Panc1 (cell line): ENCODE data around the gene ALKAL2. TPM values are rescaled to one million over a fixed set of nuclear protein-coding genes. Genes with fewer than 3 reads are reported as not detected.
A peak's percentile ranks its signal among the peaks of the same experiment; 100 is the strongest.

Source experiments
- ATAC-seq: fragments of 200-7000 bp; cut with Tn5 transposase; 2 replicates; pipeline ENCODE4 v1.9.1; 2020; ENCODE audit warnings: mild to moderate bottlenecking, moderate library complexity
- BruUV-seq: library from RNA; stranded (reverse); fragments of 400-500 nt; replicated peaks from 2 replicates; lab custom pipeline; 2021; lab: Mats Ljungman, UMichigan
- CTCF ChIA-PET: fragments of 300-600 bp; sonication (Branson Sonifier 250); formaldehyde crosslinking; loops from one replicate; lab custom pipeline; 2022; ENCODE audit warnings: antibody characterized with exemption; lab: Charles Lee
- POLR2A ChIA-PET: fragments of 300-600 bp; sonication (Branson Sonifier 250); formaldehyde crosslinking; loops from one replicate; lab custom pipeline; 2022; ENCODE audit warnings: antibody characterized with exemption; lab: Charles Lee
- DNase-seq: peaks from one replicate; pipeline ENCODE4 v3.0.0-alpha.2; 2010; ENCODE audit warnings: low read depth, low spot score
- H3K27ac ChIP-seq: 2 replicates; pipeline ENCODE4 v1.5.1; 2011; ENCODE audit warnings: mild to moderate bottlenecking, low read length, inconsistent platforms
- H3K27me3 ChIP-seq: fragments of 200-500 bp; sonication (Bioruptor generic); 2 replicates; pipeline ENCODE4 v1.6.0; 2014; ENCODE audit warnings: low read length, inconsistent platforms; ENCODE audit not compliant: control insufficient read depth, insufficient read depth
- H3K36me3 ChIP-seq: fragments of 200-500 bp; sonication (Bioruptor generic); 2 replicates; pipeline ENCODE4 v1.5.1; 2014; ENCODE audit warnings: inconsistent platforms, mild to moderate bottlenecking, low read length, moderate library complexity; ENCODE audit not compliant: control insufficient read depth, insufficient read depth
- H3K4me1 ChIP-seq: 2 replicates; pipeline ENCODE4 v1.5.1; 2011; ENCODE audit warnings: inconsistent platforms, mild to moderate bottlenecking, low read length, moderate library complexity; ENCODE audit not compliant: control insufficient read depth, insufficient read depth
- H3K4me3 ChIP-seq, 2 experiments: 2 replicates each; pipeline ENCODE4 v1.5.1; 2011 to 2012; ENCODE audit warnings: low read depth in 2 of 2, low read length in 2 of 2, mild to moderate bottlenecking in 2 of 2, inconsistent platforms in 1 of 2, moderate library complexity in 1 of 2
- H3K9me3 ChIP-seq: fragments of 200-500 bp; sonication (Bioruptor generic); 2 replicates; pipeline ENCODE4 v1.5.1; 2014; ENCODE audit warnings: low read depth, mild to moderate bottlenecking, inconsistent platforms, low read length, moderate library complexity; ENCODE audit not compliant: control insufficient read depth, insufficient read depth
- CTCF ChIP-seq: fragments of 450-650 bp; IDR thresholded peaks from 2 replicates; pipeline ENCODE4 v1.5.1; 2017; ENCODE audit warnings: mild to moderate bottlenecking
- POLR2AphosphoS5 ChIP-seq: IDR thresholded peaks from 2 replicates; pipeline ENCODE4 v1.6.1; 2012; ENCODE audit warnings: mild to moderate bottlenecking, low read depth, low read length, moderate library complexity
- REST ChIP-seq, 2 experiments: IDR thresholded peaks; 2 replicates each; pipeline ENCODE4 v1.6.1; 2011 to 2012; ENCODE audit warnings: low read depth in 2 of 2, control low read depth in 1 of 2, low read length in 1 of 2, mild to moderate bottlenecking in 1 of 2, moderate library complexity in 1 of 2; ENCODE audit not compliant: insufficient read depth in 1 of 2
- SIN3A ChIP-seq: IDR thresholded peaks from 2 replicates; pipeline ENCODE4 v1.6.1; 2012; ENCODE audit warnings: low read depth, mild to moderate bottlenecking, low read length, moderate library complexity, borderline replicate concordance; ENCODE audit not compliant: insufficient read depth
- TCF7L2 ChIP-seq: IDR thresholded peaks from 2 replicates; pipeline ENCODE4 v1.6.1; 2011; ENCODE audit warnings: mild to moderate bottlenecking, low read depth, low read length, inconsistent platforms
- in situ Hi-C: cut with HindIII; loops from 2 replicates; pipeline ENCODE4 v1.10.0; 2016; ENCODE audit warnings: low sequenced_read_pairs, low pct_unique_long_range_greater_than_20kb
- intact Hi-C: fragments of 100-400 bp; cut with micrococcal nuclease; formaldehyde crosslinking; loops from one replicate; pipeline ENCODE4 v1.10.0; 2022; ENCODE audit not compliant: unreplicated experiment
- total RNA-seq: library from RNA; stranded (reverse); gene quantifications from one replicate; pipeline ENCODE4 v1.2.1, GENCODE V29; 2021; ENCODE audit not compliant: unreplicated experiment

ALKAL2 gene
- total RNA-seq, 1 experiment from 2014 or later, result not detected

- Histone ChIP-seq H3K4me1 (peaks cover 14% of the 10 kb centered on the region), H3K9me3 (peaks cover 2% of the 10 kb centered on the region; the same call in 1 of the 2 replicates), H3K27ac (peak within 1 kb of the TSS; percentile 95), H3K27me3 (no peaks in the 10 kb centered on the region), H3K36me3 (peaks cover 10% of the 10 kb centered on the region; the same call in 1 of the 2 replicates), H3K4me3 (peak within 1 kb of the TSS; percentile 92 to 100)
- in situ Hi-C loops, result no loop called here
- ChIA-PET CTCF (no interaction called here), POLR2A (no interaction called here)
- DNase-seq (peak; percentile 82), ATAC-seq (peak; percentile 97)
- BruUV-seq, result no TSS peak
- peak; percentile 83 for TF ChIP-seq POLR2AphosphoS5
- no peak; the same call in 1 of the 2 replicates for TF ChIP-seq TCF7L2
- intact Hi-C loops, result no loop called here
Observed at GRCh38 chr2:264493-265468, 23.1 kb downstream of the ALKAL2 start, which contains the start of gene ACP1. Gene ACP1, plus strand, starts transcription at chr2:264947. Its CDS starts 18 bp downstream, at chr2:264965.

- H3K36me3 ChIP-seq, result peaks cover 10% of the 10 kb centered on the region; the same call in 1 of the 2 replicates
- no TSS peak for BruUV-seq
- ATAC-seq (peak; percentile 43), DNase-seq (no peak)
- in situ Hi-C loops, result no loop called here
- H3K27ac ChIP-seq, result peak within 1 kb of the TSS; percentile 95
- TF ChIP-seq REST (IDR thresholded peaks at IDR 0.05; ENCODE audit: insufficient read depth in 1 of 2, low read depth in 2 of 2, low read length in 1 of 2) (no peak), POLR2AphosphoS5 (no peak), SIN3A (0 out of 2 replicates have a peak, but pooled peaks have one; percentile 11), CTCF (no peak), TCF7L2 (no peak)
- POLR2A ChIA-PET, result interaction anchor here (0.7 kb wide), 1 partner anchor 153 kb away, joined by 3 read pairs; no protein-coding TSS in a partner anchor
- peak within 1 kb of the TSS; percentile 92 to 100 for H3K4me3 ChIP-seq
- H3K27me3 ChIP-seq, result no peaks in the 10 kb centered on the region
- H3K4me1 ChIP-seq, result peaks cover 14% of the 10 kb centered on the region
- CTCF ChIA-PET, result no interaction called here
- H3K9me3 ChIP-seq, result peaks cover 9% of the 10 kb centered on the region
- intact Hi-C loops, result no loop called here
Observed at GRCh38 chr2:263774-264492, 24.0 kb downstream of the ALKAL2 start, which contains the start of gene SH3YL1. Gene SH3YL1, minus strand, starts transcription at chr2:264032. Its CDS starts 48 bp downstream, at chr2:263984.
